ENCODE measurements around the gene RBM42. TPM values are rescaled to one million over a fixed set of nuclear protein-coding genes. Genes with fewer than 3 reads are reported as not detected.
A peak's percentile ranks its signal among the peaks of the same experiment; 100 is the strongest.
"Not testable (repeated sequence)": the region's sequence is repeated elsewhere in the genome, so short reads cannot be mapped to it uniquely, and the experiment has no call there.

RBM42 gene
- total RNA-seq, 1 experiment from 2014 or later = 110 TPM

GRCh38 chr19:35648017-35648961 lies 19.5 kb downstream of the RBM42 start, which contains the start of gene COX6B1:
TSS of gene COX6B1 (plus strand) at chr19:35648323. CDS start at chr19:35651244, 2,921 bp downstream.
- no peaks in the 10 kb centered on the region for H3K9me3 ChIP-seq (ENCODE audit: insufficient read depth, low read depth)
- intact Hi-C loops (cut with micrococcal nuclease; ENCODE audit: unreplicated experiment) = loop anchor here (1.0 to 2.0 kb wide), 2 partner anchors 45 to 69 kb away; no protein-coding TSS in a partner anchor
- ChIA-PET CTCF (interaction anchor here (0.5 to 1.1 kb wide), 4 partner anchors 10 to 1582 kb away, joined by 3 to 5 read pairs (median 3); no protein-coding TSS in a partner anchor), POLR2A (ENCODE audit: unreplicated experiment) (interaction anchor here (0.5 to 0.7 kb wide), 7 partner anchors 11 to 336 kb away, joined by 4 to 18 read pairs (median 7); partner anchors contain the start of gene ATP4A)
- peak within 1 kb of the TSS; percentile 70 for H2AFZ ChIP-seq
- peak; percentile 91 to 96 for DNase-seq
- peaks cover 4% of the 10 kb centered on the region; the same call in 1 of the 2 replicates for H3K36me3 ChIP-seq (ENCODE audit: low read depth)
- peak within 1 kb of the TSS; percentile 78 for H3K4me3 ChIP-seq
- no peak for TF ChIP-seq EZH2 (IDR thresholded peaks at IDR 0.05; ENCODE audit: low read depth)
- TF ChIP-seq CTCF (conservative IDR thresholded peaks at IDR 0.05) = no peak
- BruUV-seq (replicated peaks) = TSS peak; percentile 63
- no peaks in the 10 kb centered on the region; the same call in 1 of the 2 replicates for H4K20me1 ChIP-seq (ENCODE audit: insufficient read depth)
- H3F3A ChIP-seq (ENCODE audit: insufficient read depth, low read depth) = peaks cover 15% of the 10 kb centered on the region; the same call in 1 of the 2 replicates
- peaks cover 29% of the 10 kb centered on the region for H3K79me2 ChIP-seq (ENCODE audit: low read depth)
- H3K4me2 ChIP-seq = peak within 1 kb of the TSS; percentile 94
- H3K4me1 ChIP-seq (replicated peaks; ENCODE audit: insufficient read depth) = peaks cover 11% of the 10 kb centered on the region; the same call in 1 of the 2 replicates
- H3K27ac ChIP-seq = peak within 1 kb of the TSS; percentile 2; the same call in 1 of the 2 replicates
- H3K27me3 ChIP-seq (ENCODE audit: insufficient read depth, low read depth) = no peaks in the 10 kb centered on the region
- H3K9me2 ChIP-seq (ENCODE audit: insufficient read depth) = no peaks in the 10 kb centered on the region

DNA sequence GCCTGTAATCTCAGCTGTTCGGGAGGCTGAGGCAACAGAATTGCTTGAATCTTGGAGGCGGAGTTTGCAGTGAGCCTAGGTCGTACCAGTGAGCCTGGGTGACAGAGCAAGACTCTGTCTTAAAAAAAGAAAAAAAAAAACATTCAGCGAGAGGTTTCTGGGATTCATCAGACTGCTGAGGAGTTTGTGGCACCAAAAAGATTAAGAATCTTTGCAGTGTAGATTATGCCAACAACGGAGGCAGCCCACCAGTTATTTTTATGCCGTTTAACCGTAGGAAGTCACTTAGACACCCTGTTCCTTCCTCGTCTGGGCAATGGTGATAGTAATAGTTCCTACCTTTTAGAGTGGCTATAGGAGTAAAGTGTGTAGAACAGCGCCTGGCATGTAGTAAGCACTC lies 21.7 kb downstream of the RBM42 start:
- BruUV-seq (replicated peaks) = no TSS peak
- TF ChIP-seq EZH2 (IDR thresholded peaks at IDR 0.05; ENCODE audit: low read depth) = no peak
- no peak for TF ChIP-seq CTCF (conservative IDR thresholded peaks at IDR 0.05)
- H3K4me3 ChIP-seq = no peak overlapping the region
- no peak overlapping the region for H2AFZ ChIP-seq
- H3K4me1 ChIP-seq (replicated peaks; ENCODE audit: insufficient read depth) = peaks cover 11% of the 10 kb centered on the region; the same call in 1 of the 2 replicates
- POLR2A ChIA-PET (ENCODE audit: unreplicated experiment) = no interaction called here
- H3K9me3 ChIP-seq (ENCODE audit: insufficient read depth, low read depth) = no peaks in the 10 kb centered on the region
- H3K27ac ChIP-seq = no peak overlapping the region
- H3K27me3 ChIP-seq (ENCODE audit: insufficient read depth, low read depth) = no peaks in the 10 kb centered on the region
- H3K9me2 ChIP-seq (ENCODE audit: insufficient read depth) = no peaks in the 10 kb centered on the region
- intact Hi-C loops (cut with micrococcal nuclease; ENCODE audit: unreplicated experiment) = no loop called here
- peaks cover 10% of the 10 kb centered on the region; the same call in 1 of the 2 replicates for H3K36me3 ChIP-seq (ENCODE audit: low read depth)
- H3K4me2 ChIP-seq = no peak overlapping the region
- no peak for DNase-seq
- CTCF ChIA-PET = interaction anchor here (0.6 kb wide), 1 partner anchor 32 kb away, joined by 10 read pairs; no protein-coding TSS in a partner anchor
- H4K20me1 ChIP-seq (ENCODE audit: insufficient read depth) = peaks cover 3% of the 10 kb centered on the region; the same call in 1 of the 2 replicates
- peaks cover 29% of the 10 kb centered on the region for H3K79me2 ChIP-seq (ENCODE audit: low read depth)
- peaks cover 4% of the 10 kb centered on the region; the same call in 1 of the 2 replicates for H3F3A ChIP-seq (ENCODE audit: insufficient read depth, low read depth)

GRCh38 chr19:35654828-35655227 lies 26.0 kb downstream of the RBM42 start:
- peaks cover 12% of the 10 kb centered on the region for H3K79me2 ChIP-seq (ENCODE audit: low read depth)
- H3K4me2 ChIP-seq; H4K20me1 ChIP-seq (ENCODE audit: insufficient read depth); H3K9me3 ChIP-seq (ENCODE audit: insufficient read depth, low read depth); DNase-seq; CTCF ChIA-PET; H3K4me1 ChIP-seq (replicated peaks; ENCODE audit: insufficient read depth); BruUV-seq (replicated peaks); H3K4me3 ChIP-seq; H3K27me3 ChIP-seq (ENCODE audit: insufficient read depth, low read depth); H2AFZ ChIP-seq; intact Hi-C loops (cut with micrococcal nuclease; ENCODE audit: unreplicated experiment); H3K9me2 ChIP-seq (ENCODE audit: insufficient read depth); H3K27ac ChIP-seq: not testable (repeated sequence)
- POLR2A ChIA-PET (ENCODE audit: unreplicated experiment) = interaction anchor here (0.6 kb wide), 1 partner anchor 251 kb away, joined by 7 read pairs; no protein-coding TSS in a partner anchor
- H3F3A ChIP-seq (ENCODE audit: insufficient read depth, low read depth) = peaks cover 11% of the 10 kb centered on the region; the same call in 1 of the 2 replicates
- peaks cover 23% of the 10 kb centered on the region for H3K36me3 ChIP-seq (ENCODE audit: low read depth)
